Esophagus muscularis mucosa (tissue), 3 donors: Measurements from ENCODE around the gene FAM149B1.

Experiments used
- EP300 ChIP-seq: sonication (generic); formaldehyde crosslinking; IDR thresholded peaks from one replicate; pipeline ENCODE4 v1.6.1; 2017; ENCODE audit warnings: antibody characterized with exemption
- POLR2AphosphoS5 ChIP-seq, 2 donors: sonication (generic); formaldehyde crosslinking; IDR thresholded peaks; one replicate each; pipeline ENCODE4 v1.6.1; 2017; ENCODE audit warnings: antibody characterized with exemption in 2 of 2

- TF ChIP-seq POLR2AphosphoS5 (IDR thresholded peaks at IDR 0.05) (peak; percentile 94 to 100), EP300 (no peak)
Observed at GRCh38 chr10:73252445-73253224, 84.7 kb downstream of the FAM149B1 start, which contains the start of gene MRPS16.
